Cardiac fibroblast (primary cell): ENCODE data around the gene ATP6V1F.

Experiments used
- DNase-seq, 2 donors: peaks; one replicate each; pipeline versions ENCODE4 v3.0.0 to v3.0.0-alpha.2; 2010; ENCODE audit warnings: low read depth in 2 of 2
- H3K4me3 ChIP-seq, 2 donors: replicated peaks in 1 of 2; 1 replicate in 1 of 2; 2 replicates in 1 of 2; pipeline ENCODE4 v1.5.1; 2011; ENCODE audit warnings: low read depth in 2 of 2, low read length in 2 of 2, mild to moderate bottlenecking in 2 of 2, moderate library complexity in 1 of 2
- CTCF ChIP-seq: IDR thresholded peaks from one replicate; pipeline ENCODE4 v1.5.1; 2011; ENCODE audit warnings: low read depth, mild to moderate bottlenecking, low read length, inconsistent platforms

ATP6V1F gene

GRCh38 chr7:128876127-128876526 is 13.5 kb downstream of the ATP6V1F start:
- TF ChIP-seq CTCF, result no peak
- no peak overlapping the region for H3K4me3 ChIP-seq
- DNase-seq, result no peak

- no peak overlapping the region for H3K4me3 ChIP-seq
- DNase-seq, result no peak
- no peak for TF ChIP-seq CTCF
These were observed 13.9 kb downstream of the ATP6V1F start for GRCh38 chr7:128876586-128876977.

- no peak for TF ChIP-seq CTCF
- DNase-seq, result no peak
- H3K4me3 ChIP-seq, result no peak overlapping the region
These were observed 14.5 kb downstream of the ATP6V1F start for GRCh38 chr7:128876978-128877755.

- TF ChIP-seq CTCF, result no peak
- H3K4me3 ChIP-seq, result no peak overlapping the region
- DNase-seq, result no peak
These were observed 15.1 kb downstream of the ATP6V1F start for GRCh38 chr7:128877756-128878120.

- DNase-seq, result no peak
- H3K4me3 ChIP-seq, result no peak overlapping the region
- TF ChIP-seq CTCF, result no peak
These were observed 15.8 kb downstream of the ATP6V1F start for GRCh38 chr7:128878226-128879105.

GRCh38 chr7:128879461-128879938 is 16.8 kb downstream of the ATP6V1F start:
- no peak for TF ChIP-seq CTCF
- H3K4me3 ChIP-seq, result no peak overlapping the region
- no peak for DNase-seq
